Neuronal stem cell (in vitro differentiated cells): ENCODE data around the gene TRMT112.

Experiments
- DNase-seq: peaks from one replicate; pipeline ENCODE4 v3.0.0-alpha.2; 2013; ENCODE audit warnings: low spot score
- H2AFZ ChIP-seq: one replicate; pipeline ENCODE4 v1.6.1; 2013; ENCODE audit warnings: mild to moderate bottlenecking, low read length, inconsistent platforms
- H2AK5ac ChIP-seq: 2 replicates; pipeline ENCODE4 v1.6.1; 2013; ENCODE audit warnings: low read depth, mild to moderate bottlenecking, inconsistent platforms, low read length, moderate library complexity, mixed read lengths
- H2BK120ac ChIP-seq: 2 replicates; pipeline ENCODE4 v1.6.1; 2013; ENCODE audit warnings: low read depth, mild to moderate bottlenecking, inconsistent platforms, low read length, moderate library complexity, mixed read lengths
- H2BK12ac ChIP-seq: one replicate; pipeline ENCODE4 v1.6.1; 2013; ENCODE audit warnings: low read length, inconsistent platforms
- H2BK15ac ChIP-seq: 2 replicates; pipeline ENCODE4 v1.6.1; 2013; ENCODE audit warnings: mild to moderate bottlenecking, low read length, inconsistent platforms, mixed read lengths
- H2BK5ac ChIP-seq: one replicate; pipeline ENCODE4 v1.6.1; 2013; ENCODE audit warnings: inconsistent platforms, mild to moderate bottlenecking, low read length, moderate library complexity
- H3K14ac ChIP-seq: one replicate; pipeline ENCODE4 v1.6.1; 2013; ENCODE audit warnings: low read length, inconsistent platforms
- H3K18ac ChIP-seq: 2 replicates; pipeline ENCODE4 v1.6.1; 2013; ENCODE audit warnings: low read length, inconsistent platforms
- H3K23ac ChIP-seq: 2 replicates; pipeline ENCODE4 v1.6.1; 2013; ENCODE audit warnings: low read depth, mild to moderate bottlenecking, mixed read lengths, low read length, inconsistent platforms; ENCODE audit not compliant: poor library complexity
- H3K27ac ChIP-seq: replicated peaks from 3 replicates; pipeline ENCODE4 v1.5.1; 2013; ENCODE audit warnings: low read length, inconsistent platforms
- H3K27me3 ChIP-seq, 3 experiments: 2 replicates each; pipeline ENCODE4 v1.6.1; 2013; ENCODE audit warnings: low read length in 3 of 3, mild to moderate bottlenecking in 2 of 3, inconsistent platforms in 1 of 3, low read depth in 1 of 3, mixed read lengths in 1 of 3, moderate library complexity in 1 of 3; ENCODE audit not compliant: control insufficient read depth in 3 of 3, insufficient read depth in 3 of 3
- H3K36me3 ChIP-seq, 2 donors: replicated peaks in 1 of 2; 2 replicates each; pipeline ENCODE4 v1.6.1; 2013; ENCODE audit warnings: low read length in 2 of 2; ENCODE audit not compliant: control insufficient read depth in 2 of 2, insufficient read depth in 2 of 2
- H3K4ac ChIP-seq: 2 replicates; pipeline ENCODE4 v1.6.1; 2013; ENCODE audit warnings: inconsistent platforms, mild to moderate bottlenecking, low read length, moderate library complexity
- H3K4me1 ChIP-seq, 2 donors: 1 replicate in 1 of 2; 2 replicates in 1 of 2; pipeline ENCODE4 v1.6.1; 2013; ENCODE audit warnings: low read length in 2 of 2, low read depth in 1 of 2; ENCODE audit not compliant: control insufficient read depth in 2 of 2, insufficient read depth in 1 of 2
- H3K4me2 ChIP-seq: one replicate; pipeline ENCODE4 v1.6.1; 2013; ENCODE audit warnings: mild to moderate bottlenecking, low read length, inconsistent platforms; ENCODE audit not compliant: insufficient read depth, poor library complexity, severe bottlenecking
- H3K4me3 ChIP-seq, 2 donors: 2 replicates each; pipeline ENCODE4 v1.5.1; 2013; ENCODE audit warnings: low read length in 2 of 2, mild to moderate bottlenecking in 2 of 2, inconsistent platforms in 1 of 2, moderate library complexity in 1 of 2
- H3K79me1 ChIP-seq: one replicate; pipeline ENCODE4 v1.6.1; 2013; ENCODE audit warnings: low read depth, mild to moderate bottlenecking, inconsistent platforms, low read length, moderate library complexity
- H3K9ac ChIP-seq: one replicate; pipeline ENCODE4 v1.6.1; 2013; ENCODE audit warnings: mild to moderate bottlenecking, low read depth, low read length, inconsistent platforms; ENCODE audit not compliant: poor library complexity
- H3K9me3 ChIP-seq, 2 donors: replicated peaks in 1 of 2; 2 replicates each; pipeline versions ENCODE3 to v1.6.1; 2013; ENCODE audit warnings: low read length in 2 of 2, mild to moderate bottlenecking in 2 of 2, inconsistent platforms in 1 of 2, low read depth in 1 of 2, mixed read lengths in 1 of 2, moderate library complexity in 1 of 2; ENCODE audit not compliant: control insufficient read depth in 2 of 2, insufficient read depth in 1 of 2
- H4K8ac ChIP-seq: one replicate; pipeline ENCODE4 v1.6.1; 2013; ENCODE audit warnings: low read depth, mild to moderate bottlenecking, inconsistent platforms, low read length, moderate library complexity
- H4K91ac ChIP-seq: one replicate; pipeline ENCODE4 v1.6.1; 2013; ENCODE audit warnings: low read length, low read depth, mild to moderate bottlenecking, inconsistent platforms; ENCODE audit not compliant: poor library complexity
- WGBS, 2 donors: extraction: QIAGEN DNeasy Blood & Tissue Kit; methylation state at CpG; one replicate each; pipeline ENCODE4 v1.1.7; 2013; ENCODE audit warnings: missing lambda C conversion rate in 2 of 2, mixed read lengths in 1 of 2; ENCODE audit not compliant: insufficient read length in 2 of 2, insufficient replicate concordance in 1 of 2; ENCODE audit errors: extremely low coverage in 2 of 2; 5-methylcytosine and 5-hydroxymethylcytosine counted together

The TRMT112 gene

DNA sequence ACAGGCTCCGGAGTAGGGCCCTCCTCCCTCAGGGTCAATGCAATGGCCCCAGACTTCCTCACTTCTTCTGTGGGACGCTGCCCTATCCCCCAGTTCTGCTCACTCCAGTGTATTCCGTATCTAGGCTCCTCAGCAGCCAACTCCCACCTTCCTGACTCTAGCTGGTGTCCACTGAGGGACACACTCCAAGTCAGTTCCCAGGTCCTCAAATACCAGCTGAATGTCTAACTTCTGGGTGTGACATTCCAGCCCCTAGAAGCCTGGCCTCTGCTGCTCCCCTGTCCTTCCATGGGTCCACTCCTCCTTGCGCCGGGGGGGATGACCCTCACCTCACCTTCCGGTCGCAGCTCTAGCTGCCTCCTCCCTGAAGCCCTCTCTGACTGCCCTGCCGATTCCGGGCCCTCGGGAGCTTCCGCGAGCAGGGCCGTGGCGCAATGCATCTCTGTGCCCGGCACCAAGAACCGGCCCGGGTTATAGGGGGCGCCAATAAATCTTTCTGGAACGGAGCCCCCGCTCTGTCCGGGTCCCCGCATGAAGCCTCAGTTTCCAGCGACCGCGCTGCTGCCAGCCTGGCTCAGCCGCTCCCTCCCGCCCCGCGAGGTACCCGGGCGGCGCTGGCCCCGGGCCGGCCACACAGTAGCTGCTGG, 48.3 kb downstream of the TRMT112 start:
- no CpG with 5 or more reads among the region's 34 CpGs for WGBS, 2 donors
- H3K4ac ChIP-seq, result peak overlapping the region; percentile 84
- peak overlapping the region; percentile 92 for H2BK15ac ChIP-seq
- peak overlapping the region; percentile 96 for H2AK5ac ChIP-seq
- H3K23ac ChIP-seq, result peak overlapping the region; percentile 100
- no peaks in the 10 kb centered on the region for H3K27me3 ChIP-seq
- peak overlapping the region; percentile 94 for H3K14ac ChIP-seq
- peak overlapping the region; percentile 94 for H2AFZ ChIP-seq
- peak overlapping the region; percentile 96 for H3K9ac ChIP-seq
- no peaks in the 10 kb centered on the region for H3K9me3 ChIP-seq
- H4K91ac ChIP-seq, result no peak overlapping the region
- H4K8ac ChIP-seq, result no peak overlapping the region
- no peak overlapping the region for H2BK12ac ChIP-seq
- H3K4me1 ChIP-seq, result peaks cover 9 to 19% of the 10 kb centered on the region in 2 donors
- H3K4me3 ChIP-seq, result peak overlapping the region; percentile 63 to 86
- peak overlapping the region; percentile 17 for H2BK120ac ChIP-seq
- no peak for DNase-seq
- H3K36me3 ChIP-seq, result peaks cover 15 to 32% of the 10 kb centered on the region in 2 donors
- H3K4me2 ChIP-seq, result peak overlapping the region; percentile 98
- peaks cover 4% of the 10 kb centered on the region for H3K79me1 ChIP-seq
- H2BK5ac ChIP-seq, result peak overlapping the region; percentile 82
- peak overlapping the region; percentile 96 for H3K18ac ChIP-seq
- peak overlapping the region; percentile 96 for H3K27ac ChIP-seq

DNA sequence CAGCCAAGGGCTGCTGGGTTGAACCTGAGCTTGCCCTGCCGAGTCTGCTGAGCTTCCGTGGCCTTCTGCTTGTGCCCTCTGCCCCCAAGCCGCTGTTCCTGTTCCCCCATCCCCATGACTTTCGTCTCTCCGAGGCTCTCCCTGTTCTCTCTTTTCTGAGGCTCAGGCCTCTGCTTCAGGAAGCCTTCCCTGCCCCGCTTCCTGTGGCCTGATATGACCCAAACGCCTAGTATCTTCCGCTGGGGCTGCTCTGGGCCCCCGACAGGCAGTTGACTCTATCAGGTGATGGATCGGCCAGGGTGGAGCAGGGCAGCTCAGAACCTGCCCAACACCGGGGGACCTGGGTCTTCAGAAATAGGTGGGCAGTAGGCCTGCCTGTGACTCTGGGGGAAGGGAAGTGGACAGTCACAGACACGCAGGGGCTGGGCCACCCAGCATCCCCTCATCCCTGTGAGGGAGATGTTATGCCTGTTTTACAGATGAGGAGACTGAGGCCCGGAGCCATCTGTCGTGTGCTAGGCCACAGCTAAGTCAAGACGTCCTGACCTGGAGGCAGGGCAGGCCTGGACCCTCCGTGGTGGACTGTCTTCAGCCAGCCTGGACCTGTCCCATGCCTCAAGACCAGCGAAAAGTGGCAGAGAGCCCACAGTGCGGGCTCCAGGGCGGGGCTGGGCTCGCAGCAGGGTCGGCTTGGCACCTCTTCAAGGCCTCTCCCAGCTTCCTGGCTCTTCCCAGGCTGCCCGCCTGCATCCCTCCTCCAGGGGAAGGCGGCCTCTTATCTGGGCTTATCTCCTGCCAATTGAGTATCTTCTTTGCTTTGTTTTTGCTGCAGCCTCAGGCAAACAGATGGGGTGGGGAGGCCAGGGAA, 49.1 kb downstream of the TRMT112 start:
- peak overlapping the region; percentile 100 for H3K23ac ChIP-seq
- H3K9ac ChIP-seq, result peak overlapping the region; percentile 72
- peak overlapping the region; percentile 96 for H3K27ac ChIP-seq
- H4K91ac ChIP-seq, result no peak overlapping the region
- H3K4me3 ChIP-seq, result peak overlapping the region; percentile 63 to 86
- H3K4ac ChIP-seq, result no peak overlapping the region
- peak overlapping the region; percentile 3 for H3K18ac ChIP-seq
- peak overlapping the region; percentile 48 for H2BK5ac ChIP-seq
- H2AFZ ChIP-seq, result no peak overlapping the region
- H3K4me1 ChIP-seq, result peaks cover 13 to 19% of the 10 kb centered on the region in 2 donors
- no peaks in the 10 kb centered on the region for H3K27me3 ChIP-seq
- peak overlapping the region; percentile 22 for H2BK12ac ChIP-seq
- H2AK5ac ChIP-seq, result peak overlapping the region; percentile 53
- no peak overlapping the region for H2BK15ac ChIP-seq
- H3K9me3 ChIP-seq, result no peaks in the 10 kb centered on the region
- no peak for DNase-seq
- H2BK120ac ChIP-seq, result no peak overlapping the region
- H4K8ac ChIP-seq, result no peak overlapping the region
- H3K79me1 ChIP-seq, result peaks cover 3% of the 10 kb centered on the region
- WGBS, 2 donors, result no CpG with 5 or more reads among the region's 23 CpGs
- H3K36me3 ChIP-seq, result peaks cover 17 to 38% of the 10 kb centered on the region in 2 donors
- H3K4me2 ChIP-seq, result peak overlapping the region; percentile 98
- H3K14ac ChIP-seq, result no peak overlapping the region

DNA sequence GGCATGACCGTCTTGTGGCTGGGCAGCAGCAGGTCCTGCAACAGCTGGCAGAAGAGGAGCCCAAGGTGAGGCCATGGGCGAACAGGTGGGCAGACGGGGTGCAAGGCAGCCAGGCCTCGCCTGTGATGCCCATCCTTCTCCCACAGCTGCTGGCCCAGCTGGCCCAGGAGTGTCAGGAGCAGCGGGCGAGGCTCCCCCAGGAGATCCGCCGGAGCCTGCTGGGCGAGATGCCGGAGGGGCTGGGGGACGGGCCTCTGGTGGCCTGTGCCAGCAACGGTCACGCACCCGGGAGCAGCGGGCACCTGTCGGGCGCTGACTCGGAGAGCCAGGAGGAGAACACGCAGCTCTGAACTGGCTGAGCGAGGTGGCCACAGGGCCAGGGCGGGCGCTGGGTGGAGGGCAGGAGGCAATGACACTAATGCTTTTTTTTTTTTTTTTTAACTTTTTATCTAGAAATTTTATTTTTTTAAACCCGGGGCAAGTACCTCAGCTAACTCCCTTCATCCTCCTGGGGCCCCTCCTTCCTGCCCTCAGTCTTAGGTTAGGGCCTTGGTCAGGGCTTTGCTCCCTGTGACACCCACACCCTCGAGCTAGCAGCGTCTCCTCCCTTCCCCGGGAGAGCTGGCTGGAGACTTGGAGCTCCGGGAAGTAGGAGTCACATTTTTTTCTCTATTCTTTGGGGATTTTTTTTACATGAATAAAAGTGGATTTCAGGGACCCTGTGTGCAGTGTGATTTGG, 50.0 kb downstream of the TRMT112 start:
- H3K9me3 ChIP-seq, result no peaks in the 10 kb centered on the region
- DNase-seq, result no peak
- no peak overlapping the region for H3K18ac ChIP-seq
- H4K8ac ChIP-seq, result no peak overlapping the region
- H3K4me2 ChIP-seq, result no peak overlapping the region
- no peak overlapping the region for H2BK12ac ChIP-seq
- H2BK15ac ChIP-seq, result no peak overlapping the region
- peaks cover 3% of the 10 kb centered on the region for H3K79me1 ChIP-seq
- H3K27me3 ChIP-seq, result no peaks in the 10 kb centered on the region
- no peak overlapping the region for H3K27ac ChIP-seq
- peaks cover 23 to 43% of the 10 kb centered on the region in 2 donors for H3K36me3 ChIP-seq
- H4K91ac ChIP-seq, result no peak overlapping the region
- no CpG with 5 or more reads among the region's 27 CpGs for WGBS, 2 donors
- H2AK5ac ChIP-seq, result no peak overlapping the region
- no peak overlapping the region for H3K4ac ChIP-seq
- no peak overlapping the region for H2AFZ ChIP-seq
- H3K4me1 ChIP-seq, result peaks cover 13 to 16% of the 10 kb centered on the region in 2 donors
- no peak overlapping the region for H2BK5ac ChIP-seq
- H2BK120ac ChIP-seq, result no peak overlapping the region
- no peak overlapping the region for H3K4me3 ChIP-seq
- H3K14ac ChIP-seq, result no peak overlapping the region
- H3K9ac ChIP-seq, result no peak overlapping the region
- peak overlapping the region; percentile 17 for H3K23ac ChIP-seq
